ENCODE results near the gene IRF2BP2. TPM values are rescaled to one million over a fixed set of nuclear protein-coding genes. Genes with fewer than 3 reads are reported as not detected.

The IRF2BP2 gene
- total RNA-seq, 2 donors from 2014 or later = 111 to 124 TPM

GRCh38 chr1:234593109-234593508, 16.9 kb downstream of the IRF2BP2 start:
- Histone ChIP-seq H3K4me3 (no peak overlapping the region), H3K27ac (no peak overlapping the region), H3K27me3 (replicated peaks; ENCODE audit: insufficient read depth) (no peaks in the 10 kb centered on the region), H3K4me1 (replicated peaks) (no peaks in the 10 kb centered on the region), H3K9me3 (no peaks in the 10 kb centered on the region), H3K36me3 (no peaks in the 10 kb centered on the region)
- no peak for DNase-seq (ENCODE audit: low spot score)
- intact Hi-C loops (cut with DNase I) = no loop called here
- TF ChIP-seq, protein P1, sequence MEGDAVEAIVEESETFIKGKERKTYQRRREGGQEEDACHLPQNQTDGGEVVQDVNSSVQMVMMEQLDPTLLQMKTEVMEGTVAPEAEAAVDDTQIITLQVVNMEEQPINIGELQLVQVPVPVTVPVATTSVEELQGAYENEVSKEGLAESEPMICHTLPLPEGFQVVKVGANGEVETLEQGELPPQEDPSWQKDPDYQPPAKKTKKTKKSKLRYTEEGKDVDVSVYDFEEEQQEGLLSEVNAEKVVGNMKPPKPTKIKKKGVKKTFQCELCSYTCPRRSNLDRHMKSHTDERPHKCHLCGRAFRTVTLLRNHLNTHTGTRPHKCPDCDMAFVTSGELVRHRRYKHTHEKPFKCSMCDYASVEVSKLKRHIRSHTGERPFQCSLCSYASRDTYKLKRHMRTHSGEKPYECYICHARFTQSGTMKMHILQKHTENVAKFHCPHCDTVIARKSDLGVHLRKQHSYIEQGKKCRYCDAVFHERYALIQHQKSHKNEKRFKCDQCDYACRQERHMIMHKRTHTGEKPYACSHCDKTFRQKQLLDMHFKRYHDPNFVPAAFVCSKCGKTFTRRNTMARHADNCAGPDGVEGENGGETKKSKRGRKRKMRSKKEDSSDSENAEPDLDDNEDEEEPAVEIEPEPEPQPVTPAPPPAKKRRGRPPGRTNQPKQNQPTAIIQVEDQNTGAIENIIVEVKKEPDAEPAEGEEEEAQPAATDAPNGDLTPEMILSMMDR (IDR thresholded peaks at IDR 0.05) = no peak
- no peak for TF ChIP-seq POLR2A (IDR thresholded peaks at IDR 0.05)
- no peak for TF ChIP-seq POLR2AphosphoS5 (IDR thresholded peaks at IDR 0.05)
- WGBS = 99% methylated on average over 7 of the region's 7 CpGs

GRCh38 chr1:234592240-234592639, 17.7 kb downstream of the IRF2BP2 start:
- DNase-seq (ENCODE audit: low spot score) = no peak
- H3K4me3 ChIP-seq = no peak overlapping the region
- no peaks in the 10 kb centered on the region for H3K27me3 ChIP-seq (replicated peaks; ENCODE audit: insufficient read depth)
- TF ChIP-seq POLR2A (IDR thresholded peaks at IDR 0.05) = no peak
- TF ChIP-seq POLR2AphosphoS5 (IDR thresholded peaks at IDR 0.05) = no peak
- TF ChIP-seq, protein P1 (IDR thresholded peaks at IDR 0.05) = no peak
- no peaks in the 10 kb centered on the region for H3K36me3 ChIP-seq
- no peak overlapping the region for H3K27ac ChIP-seq
- no peaks in the 10 kb centered on the region for H3K4me1 ChIP-seq (replicated peaks)
- no peaks in the 10 kb centered on the region for H3K9me3 ChIP-seq
- intact Hi-C loops (cut with DNase I) = no loop called here
- WGBS = 96% methylated on average over 5 of the region's 5 CpGs

- intact Hi-C loops (cut with DNase I) = no loop called here
- H3K27ac ChIP-seq = no peak overlapping the region
- TF ChIP-seq POLR2AphosphoS5 (IDR thresholded peaks at IDR 0.05) (no peak), POLR2A (IDR thresholded peaks at IDR 0.05) (no peak)
- TF ChIP-seq, protein P1 (IDR thresholded peaks at IDR 0.05) = no peak
Measured at GRCh38 chr1:234591131-234591530, 18.8 kb downstream of the IRF2BP2 start.

GRCh38 chr1:234589854-234590620, 19.9 kb downstream of the IRF2BP2 start:
- Histone ChIP-seq H3K27me3 (replicated peaks; ENCODE audit: insufficient read depth) (no peaks in the 10 kb centered on the region), H3K36me3 (no peaks in the 10 kb centered on the region), H3K27ac (peak overlapping the region; percentile 46 to 65), H3K4me1 (replicated peaks) (no peaks in the 10 kb centered on the region), H3K4me3 (no peak overlapping the region), H3K9me3 (no peaks in the 10 kb centered on the region)
- intact Hi-C loops (cut with DNase I) = no loop called here
- 83% methylated on average over 7 of the region's 7 CpGs for WGBS
- TF ChIP-seq, protein P1 (IDR thresholded peaks at IDR 0.05) = no peak
- no peak for TF ChIP-seq POLR2A (IDR thresholded peaks at IDR 0.05)
- TF ChIP-seq POLR2AphosphoS5 (IDR thresholded peaks at IDR 0.05) = no peak
- DNase-seq (ENCODE audit: low spot score) = no peak

More at GRCh38 chr1:234591131-234591530, 18.8 kb downstream of the IRF2BP2 start:
- no peak overlapping the region for H3K4me3 ChIP-seq
- no peak for DNase-seq (ENCODE audit: low spot score)
- 98% methylated on average over 4 of the region's 4 CpGs for WGBS
- H3K9me3 ChIP-seq = no peaks in the 10 kb centered on the region
- H3K36me3 ChIP-seq = no peaks in the 10 kb centered on the region
- no peaks in the 10 kb centered on the region for H3K27me3 ChIP-seq (replicated peaks; ENCODE audit: insufficient read depth)
- H3K4me1 ChIP-seq (replicated peaks) = no peaks in the 10 kb centered on the region
